SK-N-MC (cell line): ENCODE data around the gene CNIH2.

ENCODE experiments used
- DNase-seq: peaks from one replicate; pipeline ENCODE4 v3.0.0-alpha.2; 2011; ENCODE audit warnings: low read depth, low spot score
- H3K27ac ChIP-seq: fragments of 200-600 bp; sonication (generic); 2 replicates; pipeline ENCODE4 v1.5.1; 2016; ENCODE audit warnings: mixed run types
- H3K36me3 ChIP-seq: fragments of 200-600 bp; sonication (generic); 2 replicates; pipeline ENCODE4 v1.6.1; 2017; ENCODE audit warnings: antibody characterized with exemption, low read length, mixed read lengths; ENCODE audit not compliant: insufficient read depth
- H3K4me3 ChIP-seq: fragments of 200-600 bp; sonication (generic); 2 replicates; pipeline ENCODE4 v1.5.1; 2016
- H3K9ac ChIP-seq: fragments of 200-600 bp; sonication (generic); 2 replicates; pipeline ENCODE4 v1.8.0; 2017; ENCODE audit warnings: mixed run types, mixed read lengths; ENCODE audit not compliant: insufficient read length
- H3K9me3 ChIP-seq: fragments of 200-600 bp; sonication (generic); 2 replicates; pipeline ENCODE4 v1.6.1; 2017; ENCODE audit warnings: low read depth, mild to moderate bottlenecking, antibody characterized with exemption, low read length, moderate library complexity, mixed read lengths
- EZH2 ChIP-seq: fragments of 200-600 bp; sonication (generic); IDR thresholded peaks from one replicate; pipeline ENCODE4 v1.6.1; 2017; ENCODE audit warnings: antibody characterized with exemption
- FOXP2 ChIP-seq: optimal IDR thresholded peaks from 2 replicates; pipeline ENCODE3; 2011; ENCODE audit warnings: mild to moderate bottlenecking, moderate library complexity; ENCODE audit not compliant: insufficient read depth; ENCODE audit errors: extremely low read length, control extremely low read depth
- POLR2AphosphoS5 ChIP-seq: IDR thresholded peaks from 2 replicates; pipeline ENCODE4 v1.6.1; 2012; ENCODE audit warnings: mild to moderate bottlenecking, low read depth, low read length, borderline replicate concordance

The CNIH2 gene

GRCh38 chr11:66322732-66323427 lies 44.9 kb downstream of the CNIH2 start:
- Histone ChIP-seq H3K4me3 (no peak overlapping the region), H3K9ac (no peak overlapping the region), H3K27ac (no peak overlapping the region), H3K36me3 (no peaks in the 10 kb centered on the region), H3K9me3 (no peaks in the 10 kb centered on the region)
- DNase-seq = no peak
- TF ChIP-seq EZH2 (no peak), POLR2AphosphoS5 (no peak), FOXP2 (no peak)

- Histone ChIP-seq H3K36me3 (no peaks in the 10 kb centered on the region), H3K9me3 (no peaks in the 10 kb centered on the region), H3K27ac (no peak overlapping the region), H3K9ac (no peak overlapping the region), H3K4me3 (no peak overlapping the region)
- TF ChIP-seq EZH2 = no peak
- no peak for TF ChIP-seq FOXP2
- no peak for TF ChIP-seq POLR2AphosphoS5
- DNase-seq = no peak
Observed at GRCh38 chr11:66323684-66324083, 45.7 kb downstream of the CNIH2 start.

GRCh38 chr11:66324664-66325063 lies 46.7 kb downstream of the CNIH2 start:
- no peaks in the 10 kb centered on the region for H3K9me3 ChIP-seq
- no peak overlapping the region for H3K9ac ChIP-seq
- H3K27ac ChIP-seq = peak overlapping the region; percentile 31; the same call in 1 of the 2 replicates
- DNase-seq = no peak
- H3K4me3 ChIP-seq = no peak overlapping the region
- TF ChIP-seq FOXP2 = no peak
- no peak for TF ChIP-seq POLR2AphosphoS5
- no peaks in the 10 kb centered on the region for H3K36me3 ChIP-seq

GRCh38 chr11:66325263-66325671 lies 47.3 kb downstream of the CNIH2 start:
- no peaks in the 10 kb centered on the region for H3K9me3 ChIP-seq
- no peaks in the 10 kb centered on the region for H3K36me3 ChIP-seq
- no peak overlapping the region for H3K9ac ChIP-seq
- H3K27ac ChIP-seq = no peak overlapping the region
- H3K4me3 ChIP-seq = no peak overlapping the region
- TF ChIP-seq POLR2AphosphoS5 (no peak), FOXP2 (no peak), EZH2 (no peak)
- DNase-seq = no peak

- Histone ChIP-seq H3K9me3 (no peaks in the 10 kb centered on the region), H3K36me3 (no peaks in the 10 kb centered on the region), H3K9ac (no peak overlapping the region), H3K27ac (no peak overlapping the region), H3K4me3 (no peak overlapping the region)
- DNase-seq = no peak
- TF ChIP-seq FOXP2 (no peak), EZH2 (no peak)
Observed at GRCh38 chr11:66326261-66327111, 48.5 kb downstream of the CNIH2 start.

GRCh38 chr11:66327171-66328030 lies 49.4 kb downstream of the CNIH2 start:
- no peaks in the 10 kb centered on the region for H3K36me3 ChIP-seq
- DNase-seq = no peak
- no peaks in the 10 kb centered on the region for H3K9me3 ChIP-seq
- peak overlapping the region; percentile 41 for H3K9ac ChIP-seq
- 0 out of 2 replicates have a peak overlapping the region, but pooled peaks have one; percentile 19 for H3K27ac ChIP-seq
- H3K4me3 ChIP-seq = no peak overlapping the region
- TF ChIP-seq POLR2AphosphoS5 (no peak), EZH2 (no peak), FOXP2 (no peak)

- no peak overlapping the region for H3K4me3 ChIP-seq
- H3K9me3 ChIP-seq = no peaks in the 10 kb centered on the region
- H3K27ac ChIP-seq = no peak overlapping the region
- no peaks in the 10 kb centered on the region for H3K36me3 ChIP-seq
- DNase-seq = no peak
- H3K9ac ChIP-seq = no peak overlapping the region
- TF ChIP-seq FOXP2 (no peak), EZH2 (no peak), POLR2AphosphoS5 (no peak)
Observed at GRCh38 chr11:66328031-66328301, 50.0 kb downstream of the CNIH2 start.

GRCh38 chr11:66328302-66329144 lies 50.5 kb downstream of the CNIH2 start:
- peak overlapping the region; percentile 59 for H3K9ac ChIP-seq
- TF ChIP-seq POLR2AphosphoS5 (no peak), EZH2 (no peak), FOXP2 (no peak)
- H3K9me3 ChIP-seq = no peaks in the 10 kb centered on the region
- no peaks in the 10 kb centered on the region for H3K36me3 ChIP-seq
- H3K27ac ChIP-seq = no peak overlapping the region
- H3K4me3 ChIP-seq = peak overlapping the region; percentile 63
- no peak for DNase-seq
